ENCODE data around the gene PTRHD1.
A peak's percentile ranks its signal among the peaks of the same experiment; 100 is the strongest.
"Not testable (repeated sequence)": the region's sequence is repeated elsewhere in the genome, so short reads cannot be mapped to it uniquely, and the experiment has no call there.

The PTRHD1 gene

GRCh38 chr2:24806661-24807036 is 13.5 kb upstream of the PTRHD1 start:
- Histone ChIP-seq H3K4me3 (ENCODE audit: low read length in 2 of 2) (no peak overlapping the region), H3K4me1 (ENCODE audit: control insufficient read depth, insufficient read depth, low read length) (no peaks in the 10 kb centered on the region), H3K9ac (ENCODE audit: low read length in 2 of 2) (no peak overlapping the region), H3K27ac (ENCODE audit: low read length) (no peak overlapping the region), H3K36me3 (ENCODE audit: control insufficient read depth in 2 of 2, insufficient read depth in 2 of 2, low read length in 2 of 2) (no peaks in the 10 kb centered on the region), H3K27me3 (ENCODE audit: control insufficient read depth in 1 of 2, insufficient read depth in 2 of 2, low read length in 2 of 2) (no peaks in the 10 kb centered on the region), H3K9me3 (ENCODE audit: control insufficient read depth in 2 of 2, low read length in 2 of 2) (no peaks in the 10 kb centered on the region)

GRCh38 chr2:24805811-24806660 is 12.8 kb upstream of the PTRHD1 start:
- H3K36me3 ChIP-seq (ENCODE audit: control insufficient read depth in 2 of 2, insufficient read depth in 2 of 2, low read length in 2 of 2); H3K27ac ChIP-seq (ENCODE audit: low read length); H3K9me3 ChIP-seq (ENCODE audit: control insufficient read depth in 2 of 2, low read length in 2 of 2); H3K4me1 ChIP-seq (ENCODE audit: control insufficient read depth, insufficient read depth, low read length); H3K9ac ChIP-seq (ENCODE audit: low read length in 2 of 2); H3K27me3 ChIP-seq (ENCODE audit: control insufficient read depth in 1 of 2, insufficient read depth in 2 of 2, low read length in 2 of 2); H3K4me3 ChIP-seq (ENCODE audit: low read length in 2 of 2): not testable (repeated sequence)

DNA sequence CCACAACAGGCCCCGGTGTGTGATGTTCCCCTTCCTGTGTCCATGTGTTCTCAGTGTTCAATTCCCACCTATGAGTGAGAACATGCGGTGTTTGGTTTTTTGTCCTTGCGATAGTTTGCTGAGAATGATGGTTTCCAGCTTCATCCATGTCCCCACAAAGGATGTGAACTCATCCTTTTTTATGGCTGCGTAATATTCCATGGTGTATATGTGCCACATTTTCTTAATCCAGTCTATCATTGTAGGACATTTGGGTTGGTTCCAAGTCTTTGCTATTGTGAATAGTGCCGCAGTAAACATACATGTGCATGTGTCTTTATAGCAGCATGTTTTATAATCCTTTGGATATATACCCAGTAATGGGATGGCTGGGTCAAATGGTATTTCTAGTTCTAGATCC is 7.3 kb upstream of the PTRHD1 start:
- H3K36me3 ChIP-seq (ENCODE audit: control insufficient read depth in 2 of 2, insufficient read depth in 2 of 2, low read length in 2 of 2); H3K27me3 ChIP-seq (ENCODE audit: control insufficient read depth in 1 of 2, insufficient read depth in 2 of 2, low read length in 2 of 2); H3K27ac ChIP-seq (ENCODE audit: low read length); H3K4me3 ChIP-seq (ENCODE audit: low read length in 2 of 2); H3K9me3 ChIP-seq (ENCODE audit: control insufficient read depth in 2 of 2, low read length in 2 of 2); H3K9ac ChIP-seq (ENCODE audit: low read length in 2 of 2); H3K4me1 ChIP-seq (ENCODE audit: control insufficient read depth, insufficient read depth, low read length): not testable (repeated sequence)

- H3K4me3 ChIP-seq (ENCODE audit: low read length in 2 of 2) = no peak overlapping the region
- no peaks in the 10 kb centered on the region for H3K9me3 ChIP-seq (ENCODE audit: control insufficient read depth in 2 of 2, low read length in 2 of 2)
- H3K27ac ChIP-seq (ENCODE audit: low read length) = no peak overlapping the region
- H3K9ac ChIP-seq (ENCODE audit: low read length in 2 of 2) = no peak overlapping the region
- no peaks in the 10 kb centered on the region for H3K36me3 ChIP-seq (ENCODE audit: control insufficient read depth in 2 of 2, insufficient read depth in 2 of 2, low read length in 2 of 2)
- peaks cover 7% of the 10 kb centered on the region for H3K4me1 ChIP-seq (ENCODE audit: control insufficient read depth, insufficient read depth, low read length)
- no peaks in the 10 kb centered on the region for H3K27me3 ChIP-seq (ENCODE audit: control insufficient read depth in 1 of 2, insufficient read depth in 2 of 2, low read length in 2 of 2)
Observed at GRCh38 chr2:24797644-24798043, 4.5 kb upstream of the PTRHD1 start.

- peak overlapping the region; percentile 95 to 97 for H3K4me3 ChIP-seq (ENCODE audit: low read length in 2 of 2)
- peaks cover 0 to 2% of the 10 kb centered on the region in 2 donors for H3K36me3 ChIP-seq (ENCODE audit: control insufficient read depth in 2 of 2, insufficient read depth in 2 of 2, low read length in 2 of 2)
- H3K9ac ChIP-seq (ENCODE audit: low read length in 2 of 2) = peak overlapping the region in 1 of 2 donors; percentile 96
- H3K9me3 ChIP-seq (ENCODE audit: control insufficient read depth in 2 of 2, low read length in 2 of 2) = no peaks in the 10 kb centered on the region
- no peak overlapping the region for H3K27ac ChIP-seq (ENCODE audit: low read length)
- H3K4me1 ChIP-seq (ENCODE audit: control insufficient read depth, insufficient read depth, low read length) = peaks cover 7% of the 10 kb centered on the region
- no peaks in the 10 kb centered on the region for H3K27me3 ChIP-seq (ENCODE audit: control insufficient read depth in 1 of 2, insufficient read depth in 2 of 2, low read length in 2 of 2)
Observed at GRCh38 chr2:24793761-24794435, 707 bp upstream of the PTRHD1 start.

- Histone ChIP-seq H3K27me3 (ENCODE audit: control insufficient read depth in 1 of 2, insufficient read depth in 2 of 2, low read length in 2 of 2) (no peaks in the 10 kb centered on the region), H3K27ac (ENCODE audit: low read length) (peak overlapping the region; percentile 95), H3K9me3 (ENCODE audit: control insufficient read depth in 2 of 2, low read length in 2 of 2) (no peaks in the 10 kb centered on the region), H3K36me3 (ENCODE audit: control insufficient read depth in 2 of 2, insufficient read depth in 2 of 2, low read length in 2 of 2) (peaks cover 0 to 2% of the 10 kb centered on the region in 2 donors), H3K4me1 (ENCODE audit: control insufficient read depth, insufficient read depth, low read length) (peaks cover 7% of the 10 kb centered on the region), H3K9ac (ENCODE audit: low read length in 2 of 2) (peak overlapping the region; percentile 91 to 96), H3K4me3 (ENCODE audit: low read length in 2 of 2) (peak overlapping the region; percentile 95 to 97)
Observed at GRCh38 chr2:24792542-24792873, 683 bp downstream of the PTRHD1 start.

GRCh38 chr2:24791452-24791851 is 1.7 kb downstream of the PTRHD1 start:
- no peak overlapping the region for H3K4me3 ChIP-seq (ENCODE audit: low read length in 2 of 2)
- H3K9me3 ChIP-seq (ENCODE audit: control insufficient read depth in 2 of 2, low read length in 2 of 2) = no peaks in the 10 kb centered on the region
- H3K36me3 ChIP-seq (ENCODE audit: control insufficient read depth in 2 of 2, insufficient read depth in 2 of 2, low read length in 2 of 2) = peaks cover 0 to 2% of the 10 kb centered on the region in 2 donors
- H3K27ac ChIP-seq (ENCODE audit: low read length) = no peak overlapping the region
- peaks cover 7% of the 10 kb centered on the region for H3K4me1 ChIP-seq (ENCODE audit: control insufficient read depth, insufficient read depth, low read length)
- H3K9ac ChIP-seq (ENCODE audit: low read length in 2 of 2) = no peak overlapping the region
- no peaks in the 10 kb centered on the region for H3K27me3 ChIP-seq (ENCODE audit: control insufficient read depth in 1 of 2, insufficient read depth in 2 of 2, low read length in 2 of 2)

GRCh38 chr2:24788816-24789215 is 4.4 kb downstream of the PTRHD1 start:
- no peaks in the 10 kb centered on the region for H3K9me3 ChIP-seq (ENCODE audit: control insufficient read depth in 2 of 2, low read length in 2 of 2)
- H3K36me3 ChIP-seq (ENCODE audit: control insufficient read depth in 2 of 2, insufficient read depth in 2 of 2, low read length in 2 of 2) = peaks cover 0 to 2% of the 10 kb centered on the region in 2 donors
- peaks cover 4% of the 10 kb centered on the region for H3K4me1 ChIP-seq (ENCODE audit: control insufficient read depth, insufficient read depth, low read length)
- no peak overlapping the region for H3K4me3 ChIP-seq (ENCODE audit: low read length in 2 of 2)
- no peak overlapping the region for H3K27ac ChIP-seq (ENCODE audit: low read length)
- no peak overlapping the region for H3K9ac ChIP-seq (ENCODE audit: low read length in 2 of 2)
- H3K27me3 ChIP-seq (ENCODE audit: control insufficient read depth in 1 of 2, insufficient read depth in 2 of 2, low read length in 2 of 2) = no peaks in the 10 kb centered on the region

DNA sequence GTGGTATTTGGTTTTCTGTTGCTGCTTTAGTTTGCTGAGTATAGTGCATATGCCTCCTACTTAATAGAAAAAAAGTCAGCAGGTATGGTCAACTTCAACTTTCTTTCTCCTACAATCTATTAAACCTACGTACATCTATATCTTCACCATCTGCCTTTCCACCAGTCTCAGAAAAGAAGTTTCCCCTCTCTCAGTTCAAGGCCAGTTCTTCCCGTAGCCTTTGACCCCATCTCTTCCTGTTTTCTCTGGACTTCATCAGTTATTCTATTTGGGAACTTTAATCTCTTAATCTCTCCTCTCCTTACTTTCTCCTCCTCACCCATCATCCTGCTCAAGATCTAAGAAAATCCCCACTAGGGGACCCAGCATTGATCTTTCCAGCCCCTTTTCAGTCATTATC is 5.7 kb downstream of the PTRHD1 start:
- Histone ChIP-seq H3K9ac (ENCODE audit: low read length in 2 of 2) (no peak overlapping the region), H3K27me3 (ENCODE audit: control insufficient read depth in 1 of 2, insufficient read depth in 2 of 2, low read length in 2 of 2) (no peaks in the 10 kb centered on the region), H3K27ac (ENCODE audit: low read length) (no peak overlapping the region), H3K4me3 (ENCODE audit: low read length in 2 of 2) (no peak overlapping the region), H3K9me3 (ENCODE audit: control insufficient read depth in 2 of 2, low read length in 2 of 2) (no peaks in the 10 kb centered on the region), H3K4me1 (ENCODE audit: control insufficient read depth, insufficient read depth, low read length) (no peaks in the 10 kb centered on the region), H3K36me3 (ENCODE audit: control insufficient read depth in 2 of 2, insufficient read depth in 2 of 2, low read length in 2 of 2) (peaks cover 0 to 2% of the 10 kb centered on the region in 2 donors)

DNA sequence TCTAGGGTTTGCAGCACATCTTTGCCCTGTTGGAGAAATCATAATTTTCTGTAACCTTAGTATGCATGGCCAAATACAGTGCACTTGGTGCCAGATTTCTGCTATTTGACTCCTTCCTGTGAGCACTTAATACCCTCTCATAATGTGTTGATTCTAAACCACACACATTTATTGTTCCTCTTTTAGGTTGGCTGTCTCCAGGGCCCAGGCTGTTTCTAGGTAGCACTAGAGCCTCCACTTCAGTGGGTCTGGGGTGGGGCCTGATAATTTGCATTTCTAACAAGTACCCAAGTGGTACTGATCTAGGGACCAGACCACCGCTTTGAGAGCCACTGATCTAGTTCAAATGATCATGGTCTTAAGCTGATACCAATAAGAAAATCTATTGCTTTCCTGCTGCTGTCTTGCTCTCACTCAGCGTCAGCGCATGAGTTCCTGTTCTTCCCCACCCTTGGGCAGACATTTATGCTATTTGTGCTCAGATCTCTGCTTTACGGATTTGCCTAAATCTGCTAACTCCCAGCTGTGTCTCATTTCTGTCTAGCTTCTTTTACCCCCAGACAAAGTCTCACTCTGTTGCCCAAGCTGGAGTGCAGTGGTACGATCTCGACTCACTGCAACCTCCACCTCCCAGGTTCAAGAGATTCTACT is 7.4 kb downstream of the PTRHD1 start:
- H3K27ac ChIP-seq (ENCODE audit: low read length) = no peak overlapping the region

DNA sequence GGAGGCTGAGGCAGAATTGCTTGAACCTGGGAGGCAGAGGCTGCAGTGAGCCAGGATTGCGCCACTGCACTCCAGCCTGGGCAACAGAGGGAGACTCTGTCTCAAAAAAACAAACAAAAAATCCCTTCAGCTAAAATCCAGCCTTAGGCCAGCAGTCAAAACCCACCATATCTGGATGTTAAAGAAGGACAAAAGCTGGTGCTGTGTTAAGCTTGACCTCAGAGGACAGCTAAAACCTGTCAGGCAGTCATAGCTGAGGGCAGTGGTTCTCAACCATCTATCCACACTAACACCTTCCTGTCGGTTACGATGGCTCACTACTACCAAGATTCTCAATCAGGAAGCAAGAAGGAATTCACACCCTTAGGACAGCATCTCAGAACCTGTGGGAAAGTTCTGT is 9.6 kb downstream of the PTRHD1 start:
- Histone ChIP-seq H3K36me3 (ENCODE audit: control insufficient read depth in 2 of 2, insufficient read depth in 2 of 2, low read length in 2 of 2) (no peaks in the 10 kb centered on the region), H3K27me3 (ENCODE audit: control insufficient read depth in 1 of 2, insufficient read depth in 2 of 2, low read length in 2 of 2) (no peaks in the 10 kb centered on the region), H3K9ac (ENCODE audit: low read length in 2 of 2) (no peak overlapping the region), H3K27ac (ENCODE audit: low read length) (no peak overlapping the region), H3K4me3 (ENCODE audit: low read length in 2 of 2) (no peak overlapping the region), H3K4me1 (ENCODE audit: control insufficient read depth, insufficient read depth, low read length) (no peaks in the 10 kb centered on the region), H3K9me3 (ENCODE audit: control insufficient read depth in 2 of 2, low read length in 2 of 2) (no peaks in the 10 kb centered on the region)

More for the DNA sequence above, 7.4 kb downstream of the PTRHD1 start:
- no peak overlapping the region for H3K4me3 ChIP-seq (ENCODE audit: low read length in 2 of 2)
- H3K27me3 ChIP-seq (ENCODE audit: control insufficient read depth in 1 of 2, insufficient read depth in 2 of 2, low read length in 2 of 2) = no peaks in the 10 kb centered on the region
- H3K4me1 ChIP-seq (ENCODE audit: control insufficient read depth, insufficient read depth, low read length) = no peaks in the 10 kb centered on the region
- H3K9ac ChIP-seq (ENCODE audit: low read length in 2 of 2) = no peak overlapping the region
- H3K36me3 ChIP-seq (ENCODE audit: control insufficient read depth in 2 of 2, insufficient read depth in 2 of 2, low read length in 2 of 2) = peaks cover 0 to 2% of the 10 kb centered on the region in 2 donors
- no peaks in the 10 kb centered on the region for H3K9me3 ChIP-seq (ENCODE audit: control insufficient read depth in 2 of 2, low read length in 2 of 2)

Measured in stomach smooth muscle (tissue), 2 donors.